Lung microvascular endothelial cell (primary cell): ENCODE results near the gene ABCA5. TPM values are rescaled to one million over a fixed set of nuclear protein-coding genes. Genes with fewer than 3 reads are reported as not detected.

Experiments
- DNase-seq, 2 donors: peaks; one replicate each; pipeline versions ENCODE4 v3.0.0 to v3.0.0-alpha.2; 2010; ENCODE audit warnings: low read depth in 2 of 2
- total RNA-seq: library from RNA; depleted of rRNA; stranded (reverse); fragments of >200 nt; gene quantifications from 2 replicates; pipeline ENCODE4 v1.2.1, GENCODE V29; 2014

ABCA5 gene, protein sequence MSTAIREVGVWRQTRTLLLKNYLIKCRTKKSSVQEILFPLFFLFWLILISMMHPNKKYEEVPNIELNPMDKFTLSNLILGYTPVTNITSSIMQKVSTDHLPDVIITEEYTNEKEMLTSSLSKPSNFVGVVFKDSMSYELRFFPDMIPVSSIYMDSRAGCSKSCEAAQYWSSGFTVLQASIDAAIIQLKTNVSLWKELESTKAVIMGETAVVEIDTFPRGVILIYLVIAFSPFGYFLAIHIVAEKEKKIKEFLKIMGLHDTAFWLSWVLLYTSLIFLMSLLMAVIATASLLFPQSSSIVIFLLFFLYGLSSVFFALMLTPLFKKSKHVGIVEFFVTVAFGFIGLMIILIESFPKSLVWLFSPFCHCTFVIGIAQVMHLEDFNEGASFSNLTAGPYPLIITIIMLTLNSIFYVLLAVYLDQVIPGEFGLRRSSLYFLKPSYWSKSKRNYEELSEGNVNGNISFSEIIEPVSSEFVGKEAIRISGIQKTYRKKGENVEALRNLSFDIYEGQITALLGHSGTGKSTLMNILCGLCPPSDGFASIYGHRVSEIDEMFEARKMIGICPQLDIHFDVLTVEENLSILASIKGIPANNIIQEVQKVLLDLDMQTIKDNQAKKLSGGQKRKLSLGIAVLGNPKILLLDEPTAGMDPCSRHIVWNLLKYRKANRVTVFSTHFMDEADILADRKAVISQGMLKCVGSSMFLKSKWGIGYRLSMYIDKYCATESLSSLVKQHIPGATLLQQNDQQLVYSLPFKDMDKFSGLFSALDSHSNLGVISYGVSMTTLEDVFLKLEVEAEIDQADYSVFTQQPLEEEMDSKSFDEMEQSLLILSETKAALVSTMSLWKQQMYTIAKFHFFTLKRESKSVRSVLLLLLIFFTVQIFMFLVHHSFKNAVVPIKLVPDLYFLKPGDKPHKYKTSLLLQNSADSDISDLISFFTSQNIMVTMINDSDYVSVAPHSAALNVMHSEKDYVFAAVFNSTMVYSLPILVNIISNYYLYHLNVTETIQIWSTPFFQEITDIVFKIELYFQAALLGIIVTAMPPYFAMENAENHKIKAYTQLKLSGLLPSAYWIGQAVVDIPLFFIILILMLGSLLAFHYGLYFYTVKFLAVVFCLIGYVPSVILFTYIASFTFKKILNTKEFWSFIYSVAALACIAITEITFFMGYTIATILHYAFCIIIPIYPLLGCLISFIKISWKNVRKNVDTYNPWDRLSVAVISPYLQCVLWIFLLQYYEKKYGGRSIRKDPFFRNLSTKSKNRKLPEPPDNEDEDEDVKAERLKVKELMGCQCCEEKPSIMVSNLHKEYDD (N-terminal part only)
- total RNA-seq = 11.8 and 17.1 TPM in 2 replicates

DNA sequence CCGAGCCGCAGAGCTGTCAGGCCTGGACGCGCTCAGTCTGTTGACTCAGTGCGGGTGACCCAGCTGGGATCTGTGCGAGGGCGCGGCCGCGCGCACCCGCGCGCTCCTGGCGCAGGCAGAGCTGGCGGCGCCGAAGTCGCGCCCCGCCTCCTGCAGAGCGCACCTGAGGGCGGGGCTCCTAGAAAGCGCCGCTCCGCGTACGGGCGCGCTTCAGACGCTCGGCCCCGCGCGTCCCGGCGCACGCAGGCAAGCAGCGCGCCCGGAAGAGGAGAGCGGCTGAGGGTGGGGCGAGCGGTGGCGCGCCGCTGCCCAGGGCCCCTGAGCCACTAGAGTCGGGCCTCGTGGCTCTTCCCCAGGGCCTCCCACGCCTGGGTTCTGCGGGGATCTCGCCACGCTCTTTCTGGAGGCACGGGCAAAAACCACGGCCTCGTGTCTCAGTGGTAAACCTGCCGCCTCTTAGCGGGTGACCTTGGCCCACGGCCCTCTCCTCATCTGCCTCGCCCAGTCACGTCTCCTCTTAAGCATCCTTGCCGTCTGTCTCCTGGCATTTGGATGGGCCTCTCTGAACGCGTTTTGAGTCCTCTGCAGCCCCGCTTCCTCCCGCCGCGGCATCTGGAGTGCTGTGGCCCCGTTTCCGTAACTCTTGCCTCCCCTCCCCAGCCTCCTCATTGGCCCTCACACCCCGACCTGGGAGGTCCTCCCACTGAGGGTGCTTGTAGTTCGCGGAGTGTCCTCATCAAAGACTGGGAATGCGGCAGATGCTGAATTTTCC lies at the start of gene ABCA5:
ABCA5 (minus strand) TSS at position 74 of the 772 bp plus-strand sequence. CDS start 12,718 bp downstream, outside the sequence.
- peak; percentile 92 to 96 for DNase-seq

DNA sequence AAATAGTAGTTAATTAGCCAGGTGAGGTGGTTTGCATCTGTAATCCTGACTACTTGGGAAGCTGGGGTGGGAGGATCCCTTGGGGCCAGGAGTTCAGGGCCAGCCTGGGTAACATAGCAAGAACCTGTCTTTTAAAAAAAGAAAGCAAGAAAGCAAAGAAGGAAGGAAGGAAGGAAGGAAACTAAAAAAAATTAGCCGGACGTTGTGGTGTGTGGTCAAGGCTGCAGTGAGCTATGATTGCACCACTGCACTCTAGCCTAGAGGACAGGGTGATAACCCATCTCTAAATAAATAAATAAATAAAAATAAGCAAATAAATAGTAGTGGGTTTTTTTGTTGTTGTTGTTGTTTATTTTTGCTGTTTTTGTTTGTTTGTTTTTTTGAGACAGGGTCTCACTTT lies 48.3 kb upstream of the ABCA5 start:
- DNase-seq = no peak

DNA sequence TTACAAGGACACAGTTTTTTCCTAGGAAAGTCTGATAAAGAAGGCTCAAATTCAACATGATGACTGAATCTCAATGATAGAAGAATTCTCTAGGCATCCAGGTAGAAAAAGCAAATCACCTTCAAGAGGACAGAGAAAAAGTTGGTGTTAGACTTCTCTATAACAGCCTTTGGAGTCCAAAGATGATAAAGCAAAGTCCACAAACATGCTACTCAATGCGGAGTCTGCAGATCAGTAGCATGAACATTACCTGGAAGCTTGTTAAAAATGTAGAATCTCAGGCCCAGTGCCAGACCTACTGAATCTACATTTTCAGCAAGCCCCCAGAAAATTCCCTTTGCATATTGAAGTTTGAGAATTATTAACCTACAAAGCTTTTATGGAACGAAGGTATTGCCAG lies 46.1 kb upstream of the ABCA5 start:
- no peak for DNase-seq

DNA sequence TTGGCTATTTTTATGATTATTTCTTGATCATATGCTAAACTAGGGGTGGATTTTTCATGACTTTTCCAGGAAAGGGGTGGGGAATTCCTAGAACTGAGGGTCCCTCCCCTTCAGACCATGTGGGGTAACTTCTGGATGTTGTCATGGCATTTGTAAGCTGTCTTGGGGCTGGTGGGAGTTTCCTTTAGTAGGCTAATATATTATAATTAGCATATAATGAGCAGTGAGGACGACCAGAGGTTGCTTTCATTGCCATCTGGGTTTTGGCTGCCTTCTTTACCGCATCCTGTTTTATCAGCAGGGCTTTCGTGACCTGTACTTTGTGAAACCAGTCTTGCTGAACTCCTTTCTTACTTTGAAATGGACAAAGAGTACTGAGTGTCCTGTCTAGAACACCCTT lies 40.4 kb upstream of the ABCA5 start:
- DNase-seq = no peak

DNA sequence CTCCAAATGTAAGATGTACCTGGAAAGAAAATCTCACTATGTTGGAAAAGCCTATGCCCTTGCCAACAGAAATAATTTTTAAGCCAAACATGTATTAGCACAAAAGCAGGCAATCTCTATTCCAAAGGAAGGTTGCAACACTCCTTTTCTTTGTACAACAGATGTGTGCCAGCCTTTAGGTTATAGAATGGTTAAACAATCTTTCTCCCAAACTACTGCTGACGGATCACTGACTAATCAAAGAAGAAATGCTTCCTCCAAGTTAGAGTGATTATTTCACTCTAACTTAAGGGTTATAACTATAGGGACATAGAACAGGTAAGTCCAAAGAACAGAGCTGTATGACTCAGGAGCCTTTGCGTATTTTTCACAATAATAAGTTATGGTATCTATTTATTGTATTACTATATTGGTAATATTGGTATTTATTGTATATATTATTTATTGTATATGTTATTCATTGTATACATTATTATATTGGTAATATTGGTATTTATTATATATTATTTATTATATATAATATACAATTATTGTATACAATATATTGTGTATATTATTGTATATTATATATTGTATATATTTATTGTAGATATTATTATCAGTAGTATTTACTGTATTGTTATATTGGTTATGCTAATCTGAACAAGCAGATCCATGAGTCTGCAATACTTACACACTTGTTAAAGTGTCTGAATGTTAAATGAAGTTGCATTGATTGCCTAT lies 36.7 kb upstream of the ABCA5 start:
- DNase-seq = no peak

DNA sequence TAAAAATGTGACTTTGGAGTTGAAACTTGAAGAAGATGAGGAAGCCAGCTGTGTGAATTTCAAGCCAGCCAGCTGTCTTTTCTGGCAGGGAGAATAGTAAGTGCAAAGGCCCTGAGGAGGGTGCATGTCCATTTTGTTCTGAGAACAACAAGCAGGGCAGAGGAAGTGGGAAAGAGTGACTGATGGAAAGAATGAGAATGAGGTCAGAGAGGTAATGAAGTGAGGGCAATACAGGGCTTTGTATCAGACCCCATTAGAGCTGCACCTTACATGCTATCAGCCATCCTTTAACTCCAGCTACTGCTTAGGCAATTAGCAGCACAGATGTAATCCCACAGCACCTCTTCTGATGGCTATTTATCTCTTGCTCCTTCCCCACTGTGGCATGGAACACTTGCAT lies 34.2 kb upstream of the ABCA5 start:
- DNase-seq = peak in 1 of 2 donors; percentile 1

DNA sequence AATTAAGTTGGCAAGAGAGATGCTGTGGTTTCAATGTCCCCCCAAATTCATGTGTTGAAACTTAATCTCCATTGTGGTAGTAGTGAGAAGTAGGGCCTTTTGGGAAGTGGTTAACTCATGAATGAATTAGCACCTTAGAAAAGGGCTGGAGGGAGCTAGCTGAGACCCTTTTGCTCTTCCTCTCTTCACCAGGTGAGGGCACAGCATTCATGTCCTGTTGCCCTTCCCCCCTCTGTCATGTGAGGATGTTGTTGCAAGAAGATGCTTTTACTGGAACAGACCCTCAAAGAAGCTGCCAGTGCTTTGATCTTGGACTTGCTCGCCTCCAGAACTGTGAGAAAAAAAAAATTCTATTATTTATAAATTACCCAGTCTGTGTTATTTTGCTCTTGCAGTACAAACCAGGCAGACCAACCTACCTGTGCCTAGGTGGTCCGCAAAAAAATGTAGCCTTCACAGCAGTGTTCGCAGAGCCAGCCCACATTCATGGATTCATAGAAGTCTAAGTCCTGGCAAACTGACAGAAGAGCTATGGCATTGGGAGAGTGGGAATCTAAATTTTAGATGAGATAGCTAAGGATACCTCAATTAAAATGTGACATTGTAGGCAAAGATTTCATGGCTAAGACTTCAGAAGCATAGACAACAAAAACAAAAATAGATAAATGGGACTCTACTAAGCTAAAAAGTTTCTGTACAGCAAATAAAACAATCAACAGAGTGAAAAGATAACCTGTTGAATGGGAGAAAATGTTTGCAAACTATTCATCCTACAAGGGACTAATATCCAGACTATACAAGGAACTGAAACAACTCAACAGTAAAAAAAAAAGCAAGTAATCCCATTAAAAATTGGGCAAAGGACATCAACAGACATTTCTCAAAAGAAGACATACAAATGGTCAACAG lies 32.0 kb upstream of the ABCA5 start:
- DNase-seq = peak in 1 of 2 donors; percentile 23

DNA sequence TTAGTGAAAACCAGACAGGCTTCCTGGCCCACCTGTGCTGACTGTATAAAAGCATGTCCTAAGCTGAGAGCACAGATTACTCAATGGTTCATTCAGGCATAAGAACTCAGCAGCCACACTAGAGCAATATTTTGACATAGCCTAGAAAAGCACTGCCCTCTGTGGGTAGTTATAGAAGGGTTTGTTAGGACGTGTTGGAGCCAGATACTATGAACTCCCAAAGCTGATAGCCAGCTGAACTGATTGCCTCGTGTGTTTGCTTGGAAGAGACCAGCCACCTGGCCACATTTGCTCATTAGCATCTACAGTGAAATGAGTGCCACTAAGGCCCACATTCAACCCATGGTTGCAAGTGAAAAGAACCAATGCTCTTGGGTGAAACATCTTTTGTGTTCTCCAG lies 30.8 kb upstream of the ABCA5 start:
- no peak for DNase-seq

DNA sequence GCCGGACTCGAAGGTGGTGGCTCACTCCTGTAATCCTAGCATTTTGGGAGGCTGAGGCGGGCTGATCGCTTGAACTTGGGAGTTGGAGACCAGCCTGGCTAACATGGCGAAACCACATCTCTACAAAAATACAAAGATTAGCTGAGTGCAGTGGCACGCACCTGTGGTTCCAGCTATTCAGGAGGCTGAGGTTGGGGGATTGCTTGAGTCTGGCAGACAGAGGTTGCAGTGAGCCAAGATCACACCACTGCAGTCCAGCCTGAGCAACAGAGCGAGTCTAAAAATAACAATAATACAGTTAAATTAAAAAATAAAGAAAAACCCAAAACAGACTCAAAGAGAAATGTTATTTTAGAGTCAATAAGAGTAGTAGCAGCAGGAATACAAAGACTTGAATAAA lies 29.7 kb upstream of the ABCA5 start:
- no peak for DNase-seq

DNA sequence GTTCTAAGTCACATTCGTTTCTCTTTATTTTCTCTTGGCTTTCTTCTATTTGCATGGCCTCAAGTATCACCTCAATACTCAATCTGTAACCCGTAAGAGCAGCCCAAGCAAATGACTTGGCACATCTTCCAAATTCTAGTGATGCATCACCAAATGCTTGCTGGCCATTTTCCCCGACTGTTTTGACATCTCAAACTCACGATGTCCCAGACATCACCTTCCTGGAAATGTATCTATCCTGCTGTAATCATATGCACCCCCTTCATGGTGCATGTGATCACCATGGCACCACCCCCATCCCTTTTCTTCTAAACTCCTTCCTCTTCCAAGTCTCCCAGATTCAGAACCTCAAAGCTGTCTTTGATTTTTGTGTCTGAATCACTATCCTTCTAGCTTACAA lies 24.0 kb upstream of the ABCA5 start:
- DNase-seq = no peak

DNA sequence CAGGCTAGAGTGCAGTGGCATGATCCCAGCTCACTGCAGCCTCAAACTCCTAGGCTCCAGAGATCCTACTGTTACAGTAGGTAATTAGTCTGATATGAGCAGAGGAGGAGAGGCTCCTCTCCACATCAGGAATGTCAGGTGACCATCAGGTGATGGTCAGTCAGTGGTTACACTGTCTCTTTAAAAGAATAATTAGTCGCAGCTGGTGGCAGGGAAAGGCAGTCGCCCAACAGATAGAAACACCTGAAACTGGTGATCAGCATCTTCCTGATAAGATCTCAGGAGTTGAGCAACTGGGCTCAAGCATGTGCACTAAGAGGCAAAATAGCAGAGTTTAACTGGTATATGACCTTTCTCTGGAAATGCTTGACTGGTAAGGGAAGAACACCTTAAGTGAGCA lies 21.5 kb upstream of the ABCA5 start:
- DNase-seq = no peak

DNA sequence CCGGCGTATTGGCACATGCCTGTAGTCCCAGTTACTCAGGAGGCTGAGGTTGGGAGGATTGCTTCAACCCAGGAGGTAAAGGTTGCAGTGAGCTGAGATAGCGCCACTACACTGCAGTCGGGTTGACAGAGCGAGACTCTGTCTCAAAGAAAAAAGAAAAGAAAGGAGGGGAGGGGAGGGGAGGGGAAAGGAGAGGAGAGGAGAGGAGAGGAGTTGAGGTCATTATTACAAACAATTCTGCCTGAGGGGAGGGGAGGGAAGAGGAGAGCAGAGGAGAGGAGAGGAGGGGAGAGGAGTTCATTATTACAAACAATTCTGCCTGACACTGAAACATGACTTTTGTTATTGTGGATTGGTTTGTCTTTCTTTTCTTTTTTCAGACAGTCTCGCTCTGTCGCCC lies 19.8 kb upstream of the ABCA5 start:
- no peak for DNase-seq

DNA sequence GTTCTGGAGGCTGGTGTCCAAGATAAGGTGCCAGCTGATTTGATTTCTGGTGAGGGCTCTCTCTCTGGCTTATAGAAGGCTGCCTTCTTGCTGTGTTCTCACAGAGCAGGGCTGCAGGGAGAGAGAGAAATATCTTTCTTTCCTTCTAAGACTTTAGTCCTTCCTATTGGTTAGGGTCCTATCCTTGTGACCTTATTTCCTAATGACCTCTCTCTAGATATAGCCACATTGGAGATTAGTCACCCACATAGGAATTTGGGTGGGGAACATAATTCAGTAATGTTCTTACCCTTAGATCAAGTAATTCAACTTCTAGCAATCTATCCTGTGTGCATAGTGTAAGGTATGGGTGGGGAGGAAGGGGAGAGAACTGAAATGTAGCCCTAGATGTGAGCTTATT lies 18.0 kb upstream of the ABCA5 start:
- DNase-seq = no peak

DNA sequence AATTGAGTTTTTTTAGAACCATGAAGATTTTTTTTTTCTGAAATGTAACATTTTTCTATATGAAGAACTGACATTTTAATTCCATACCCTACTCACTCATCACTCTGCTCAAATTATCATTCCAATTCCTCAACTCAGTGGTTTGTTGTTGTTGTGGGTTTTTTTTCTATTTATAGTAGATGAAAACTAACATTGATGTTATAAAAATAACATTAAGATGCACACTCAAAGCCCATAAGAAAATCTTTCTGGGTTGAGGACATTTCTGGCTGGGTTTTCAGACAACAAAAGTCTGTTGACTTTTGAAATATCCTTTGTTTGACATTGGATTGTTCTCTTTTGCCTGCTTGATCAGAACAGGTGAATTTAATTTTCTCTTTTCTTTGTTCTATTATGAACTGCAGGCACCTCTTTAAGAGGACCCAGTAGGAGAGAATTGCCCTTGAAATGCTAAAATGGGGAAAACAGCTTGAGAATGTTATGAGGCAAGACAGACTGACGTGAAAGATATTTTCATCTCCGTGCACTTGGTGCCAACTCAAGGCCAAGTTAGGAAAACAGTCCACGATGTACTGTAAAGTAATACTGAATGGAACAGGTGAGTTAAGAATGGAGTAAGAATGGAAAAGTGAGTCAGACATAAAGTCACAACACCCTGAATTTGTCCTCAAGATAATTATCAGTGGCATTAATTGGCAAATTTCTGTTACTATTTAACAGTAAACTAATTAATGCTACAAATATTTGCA lies 16.1 kb upstream of the ABCA5 start:
- no peak for DNase-seq

DNA sequence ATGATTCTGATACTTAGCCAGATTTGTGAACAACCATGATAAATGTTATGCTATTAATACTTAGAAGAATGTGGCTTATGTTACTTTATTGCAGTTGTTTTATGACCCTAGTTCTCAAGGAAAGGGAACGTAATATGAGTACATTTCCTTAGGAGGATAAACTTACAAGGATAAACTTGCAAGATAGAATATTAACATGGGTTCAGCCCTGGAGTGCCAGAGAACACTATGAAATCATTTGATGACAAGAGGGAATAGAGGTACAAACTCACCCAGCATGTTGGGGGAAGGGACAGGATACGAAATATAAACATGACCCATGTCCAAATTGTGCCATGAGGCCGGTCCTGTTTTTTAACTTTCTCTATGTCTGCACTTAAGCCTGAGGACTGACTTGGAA lies 13.0 kb upstream of the ABCA5 start:
- no peak for DNase-seq

DNA sequence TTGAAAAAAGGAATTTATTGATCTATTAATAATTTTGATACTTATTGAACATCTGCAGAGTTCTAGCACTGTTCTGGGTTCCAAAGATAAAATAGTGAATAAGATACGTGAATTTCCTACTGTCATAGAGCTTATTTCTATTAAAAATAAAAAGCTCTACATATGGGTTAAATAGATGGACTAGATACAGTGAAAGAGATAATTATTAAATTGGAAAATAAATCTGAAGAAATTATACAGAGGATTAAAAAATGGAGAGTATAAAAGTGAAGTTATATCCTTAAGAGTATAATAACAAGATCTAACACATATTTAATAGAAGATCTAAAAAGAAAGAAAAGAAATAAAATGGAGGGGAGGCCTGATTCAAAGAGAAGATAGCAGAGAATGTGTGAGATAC lies 10.1 kb upstream of the ABCA5 start:
- no peak for DNase-seq

DNA sequence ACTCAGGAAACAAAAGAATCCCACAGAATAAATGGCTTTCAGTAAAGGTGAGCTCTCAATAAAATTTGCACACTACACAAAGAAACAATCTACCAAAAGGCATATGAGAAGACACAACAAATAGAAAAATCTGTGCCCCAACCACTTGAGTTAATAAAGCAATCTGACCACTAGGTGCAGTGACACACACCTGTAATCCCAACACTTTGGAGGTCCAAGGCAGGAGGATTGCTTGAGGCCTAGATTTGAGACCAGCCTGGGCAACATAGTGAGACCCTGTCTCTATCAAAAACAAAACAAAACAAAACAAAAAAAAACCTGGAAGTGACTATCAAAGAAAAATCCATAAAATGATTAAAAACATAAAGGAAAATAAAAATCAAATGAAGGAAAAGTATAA lies 9.6 kb upstream of the ABCA5 start:
- no peak for DNase-seq

DNA sequence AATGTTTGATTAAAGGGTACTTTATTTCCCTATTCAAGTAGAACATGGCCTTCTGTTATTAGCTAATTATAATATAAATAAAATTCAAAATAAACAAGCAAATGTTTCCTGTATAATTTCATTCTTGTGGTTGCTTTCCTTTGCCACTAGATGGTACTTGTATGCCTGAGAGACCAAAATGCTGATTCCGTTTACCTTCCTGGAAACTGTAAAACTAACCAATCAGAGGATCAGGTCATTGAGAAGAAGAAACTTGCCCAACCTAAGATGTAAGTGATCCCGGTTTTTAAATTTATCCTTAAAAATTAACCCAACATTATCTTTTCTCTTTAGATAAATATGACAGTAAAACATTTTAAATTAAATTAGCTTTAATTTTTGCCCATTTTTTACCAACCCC lies 8.1 kb upstream of the ABCA5 start:
- peak; percentile 45 to 72 for DNase-seq

DNA sequence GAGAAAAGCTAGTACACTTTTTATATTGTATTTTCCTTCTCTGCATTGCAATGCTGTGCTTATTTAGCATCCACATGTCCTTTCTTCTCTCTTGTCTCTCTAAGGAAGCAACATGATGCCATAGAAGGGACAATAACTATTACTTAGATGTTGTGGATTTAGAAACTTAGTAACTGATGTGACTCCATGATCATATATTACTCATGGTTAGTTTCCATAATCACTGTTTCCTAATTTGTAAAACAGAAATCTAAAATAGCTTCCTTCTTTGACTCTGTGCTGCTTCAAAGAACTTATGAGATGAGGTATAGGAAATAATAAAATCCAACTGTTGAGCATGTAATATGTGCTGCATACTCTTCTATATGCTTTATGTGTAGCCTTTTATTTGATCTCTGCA lies 6.6 kb upstream of the ABCA5 start:
- no peak for DNase-seq
